ENCODE results near the gene ZSCAN2. TPM values are rescaled to one million over a fixed set of nuclear protein-coding genes. Genes with fewer than 3 reads are reported as not detected.
"Not testable (repeated sequence)": the region's sequence is repeated elsewhere in the genome, so short reads cannot be mapped to it uniquely, and the experiment has no call there.

Gene ZSCAN2
- total RNA-seq, 1 donor from 2014 or later: 16.2 TPM

GRCh38 chr15:84575493-84575892 is 25.3 kb upstream of the ZSCAN2 start:
- H2AFZ ChIP-seq (ENCODE audit: low read depth, low read length): no peak overlapping the region
- H3K36me3 ChIP-seq (ENCODE audit: insufficient read depth, low read length): no peaks in the 10 kb centered on the region
- H3K27me3 ChIP-seq (ENCODE audit: insufficient read depth, low read length): no peaks in the 10 kb centered on the region
- no peaks in the 10 kb centered on the region for H3K9me3 ChIP-seq (ENCODE audit: insufficient read depth, low read depth, low read length)
- DNase-seq (ENCODE audit: low read depth): no peak
- no peak overlapping the region for H3K4me3 ChIP-seq (ENCODE audit: insufficient read depth, low read depth, low read length)
- peaks cover 19% of the 10 kb centered on the region for H3K4me1 Mint-ChIP-seq (ENCODE audit: low read depth, unreplicated experiment)
- H3K27ac Mint-ChIP-seq (ENCODE audit: unreplicated experiment): no peak overlapping the region
- H3K79me2 ChIP-seq (ENCODE audit: insufficient read depth, low read length): no peaks in the 10 kb centered on the region
- TF ChIP-seq EZH2 (IDR thresholded peaks at IDR 0.05; ENCODE audit: insufficient read depth, low read length) (no peak), CTCF (IDR thresholded peaks at IDR 0.05; ENCODE audit: insufficient read depth, low read depth, low read length) (no peak)
- H3K4me3 Mint-ChIP-seq (ENCODE audit: unreplicated experiment): no peak overlapping the region
- no peaks in the 10 kb centered on the region for H3K27me3 Mint-ChIP-seq (ENCODE audit: low read depth, unreplicated experiment)
- peaks cover 1% of the 10 kb centered on the region for H3K36me3 Mint-ChIP-seq (ENCODE audit: low read depth, unreplicated experiment)
- FAIRE-seq: no peak
- H3K27ac ChIP-seq (ENCODE audit: low read depth, low read length): no peak overlapping the region
- H3K4me1 ChIP-seq (ENCODE audit: insufficient read depth, low read length): peaks cover 8% of the 10 kb centered on the region
- no peaks in the 10 kb centered on the region for H4K20me1 ChIP-seq (ENCODE audit: insufficient read depth, low read length)
- no peak overlapping the region for H3K4me2 ChIP-seq (ENCODE audit: low read length)
- H3K9ac ChIP-seq (ENCODE audit: low read length): no peak overlapping the region
- no peaks in the 10 kb centered on the region for H3K9me3 Mint-ChIP-seq (ENCODE audit: unreplicated experiment)

DNA sequence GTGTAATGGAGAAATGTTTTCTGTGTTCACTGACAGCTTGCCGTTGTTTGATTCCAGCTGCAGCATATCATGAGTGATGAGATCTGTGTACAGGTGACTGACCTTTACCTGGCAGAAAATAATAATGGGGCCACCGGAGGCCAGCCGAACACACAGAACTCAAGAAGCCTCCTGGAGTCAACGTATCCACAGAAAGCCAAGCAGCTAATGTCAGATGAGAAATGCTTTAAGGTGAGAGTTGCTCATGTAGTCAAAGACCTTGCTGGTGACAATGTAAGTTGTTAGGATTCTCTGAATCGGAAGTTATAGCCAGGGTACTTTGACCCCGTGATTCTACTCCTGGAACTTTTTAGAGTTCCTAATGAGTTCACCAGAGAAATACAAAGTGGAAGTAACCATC is 22.9 kb upstream of the ZSCAN2 start:
- not testable (repeated sequence) for H2AFZ ChIP-seq (ENCODE audit: low read depth, low read length); H3K79me2 ChIP-seq (ENCODE audit: insufficient read depth, low read length); FAIRE-seq; H3K36me3 ChIP-seq (ENCODE audit: insufficient read depth, low read length); H3K4me1 ChIP-seq (ENCODE audit: insufficient read depth, low read length); H3K27me3 ChIP-seq (ENCODE audit: insufficient read depth, low read length); H3K36me3 Mint-ChIP-seq (ENCODE audit: low read depth, unreplicated experiment); H3K4me3 Mint-ChIP-seq (ENCODE audit: unreplicated experiment); H3K4me2 ChIP-seq (ENCODE audit: low read length); DNase-seq (ENCODE audit: low read depth); H3K27me3 Mint-ChIP-seq (ENCODE audit: low read depth, unreplicated experiment); H3K27ac Mint-ChIP-seq (ENCODE audit: unreplicated experiment); H4K20me1 ChIP-seq (ENCODE audit: insufficient read depth, low read length); H3K9me3 ChIP-seq (ENCODE audit: insufficient read depth, low read depth, low read length); H3K9ac ChIP-seq (ENCODE audit: low read length); H3K4me3 ChIP-seq (ENCODE audit: insufficient read depth, low read depth, low read length); H3K9me3 Mint-ChIP-seq (ENCODE audit: unreplicated experiment); H3K27ac ChIP-seq (ENCODE audit: low read depth, low read length)
- peaks cover 14% of the 10 kb centered on the region for H3K4me1 Mint-ChIP-seq (ENCODE audit: low read depth, unreplicated experiment)

DNA sequence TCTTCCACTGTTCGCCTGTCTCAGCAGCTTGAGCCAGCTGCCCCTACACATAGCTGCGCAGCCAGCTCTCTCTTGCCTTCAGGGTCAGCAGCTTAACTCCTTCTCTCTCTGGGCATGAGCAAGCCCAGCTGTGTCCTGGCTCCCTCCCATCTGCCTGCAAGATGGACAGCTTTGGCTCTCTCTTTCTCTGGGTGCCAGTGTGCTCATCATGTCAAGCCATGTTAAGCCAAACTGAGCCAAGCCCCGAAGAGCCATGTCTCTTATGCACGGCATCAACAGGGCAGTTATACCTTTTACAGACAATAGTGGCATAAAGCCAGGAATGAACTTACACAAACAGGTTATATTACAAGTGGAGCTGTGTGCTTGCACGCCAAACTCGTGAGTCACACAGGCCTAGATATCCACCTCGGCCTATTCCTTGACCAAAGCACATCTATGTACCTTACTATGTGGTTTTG is 21.5 kb upstream of the ZSCAN2 start:
- not testable (repeated sequence) for H3K4me3 ChIP-seq (ENCODE audit: insufficient read depth, low read depth, low read length); H3K9me3 Mint-ChIP-seq (ENCODE audit: unreplicated experiment); H3K9ac ChIP-seq (ENCODE audit: low read length); H3K27me3 Mint-ChIP-seq (ENCODE audit: low read depth, unreplicated experiment); H3K36me3 Mint-ChIP-seq (ENCODE audit: low read depth, unreplicated experiment); H3K4me1 ChIP-seq (ENCODE audit: insufficient read depth, low read length); H3K9me3 ChIP-seq (ENCODE audit: insufficient read depth, low read depth, low read length); H3K27ac ChIP-seq (ENCODE audit: low read depth, low read length); FAIRE-seq; H3K36me3 ChIP-seq (ENCODE audit: insufficient read depth, low read length); H3K4me3 Mint-ChIP-seq (ENCODE audit: unreplicated experiment); H3K79me2 ChIP-seq (ENCODE audit: insufficient read depth, low read length); H4K20me1 ChIP-seq (ENCODE audit: insufficient read depth, low read length); H3K27me3 ChIP-seq (ENCODE audit: insufficient read depth, low read length)
- Mint-ChIP-seq H3K27ac (ENCODE audit: unreplicated experiment) (peak overlapping the region; percentile 8), H3K4me1 (ENCODE audit: low read depth, unreplicated experiment) (peaks cover 12% of the 10 kb centered on the region)
- H2AFZ ChIP-seq (ENCODE audit: low read depth, low read length): peak overlapping the region; percentile 83
- peak overlapping the region; percentile 34 for H3K4me2 ChIP-seq (ENCODE audit: low read length)
- peak; percentile 83 for DNase-seq (ENCODE audit: low read depth)

- H4K20me1 ChIP-seq (ENCODE audit: insufficient read depth, low read length); H3K27ac Mint-ChIP-seq (ENCODE audit: unreplicated experiment); H3K4me2 ChIP-seq (ENCODE audit: low read length); H3K4me3 Mint-ChIP-seq (ENCODE audit: unreplicated experiment); H3K27me3 ChIP-seq (ENCODE audit: insufficient read depth, low read length); H3K27ac ChIP-seq (ENCODE audit: low read depth, low read length); H3K9me3 ChIP-seq (ENCODE audit: insufficient read depth, low read depth, low read length); H2AFZ ChIP-seq (ENCODE audit: low read depth, low read length); H3K9ac ChIP-seq (ENCODE audit: low read length); H3K4me1 ChIP-seq (ENCODE audit: insufficient read depth, low read length); H3K36me3 Mint-ChIP-seq (ENCODE audit: low read depth, unreplicated experiment); DNase-seq (ENCODE audit: low read depth); FAIRE-seq; H3K9me3 Mint-ChIP-seq (ENCODE audit: unreplicated experiment); H3K27me3 Mint-ChIP-seq (ENCODE audit: low read depth, unreplicated experiment); H3K4me1 Mint-ChIP-seq (ENCODE audit: low read depth, unreplicated experiment); H3K4me3 ChIP-seq (ENCODE audit: insufficient read depth, low read depth, low read length); H3K79me2 ChIP-seq (ENCODE audit: insufficient read depth, low read length); H3K36me3 ChIP-seq (ENCODE audit: insufficient read depth, low read length): not testable (repeated sequence)
Measured at GRCh38 chr15:84581676-84582428, 19.0 kb upstream of the ZSCAN2 start.

Data from astrocyte (in vitro differentiated cells and primary cell).